Fibroblast of lung (primary cell): ENCODE measurements around the gene PHETA2. TPM values are rescaled to one million over a fixed set of nuclear protein-coding genes. Genes with fewer than 3 reads are reported as not detected.

Source experiments
- DNase-seq, 2 donors: peaks; one replicate each; pipeline versions ENCODE4 v3.0.0 to v3.0.0-alpha.2; 2010; ENCODE audit warnings: low read depth in 2 of 2
- H2AFZ ChIP-seq: 2 replicates; pipeline ENCODE4 v1.5.1; 2012; ENCODE audit warnings: low read length, control low read depth, inconsistent platforms
- H3K27ac ChIP-seq: 2 replicates; pipeline ENCODE4 v1.5.1; 2011; ENCODE audit warnings: low read length, control low read depth; ENCODE audit not compliant: insufficient read depth
- H3K27me3 ChIP-seq: 2 replicates; pipeline ENCODE4 v1.5.1; 2011; ENCODE audit warnings: mild to moderate bottlenecking, low read length; ENCODE audit not compliant: control insufficient read depth, insufficient read depth
- H3K36me3 ChIP-seq: 2 replicates; pipeline ENCODE4 v1.5.1; 2011; ENCODE audit warnings: low read length; ENCODE audit not compliant: control insufficient read depth, insufficient read depth
- H3K4me1 ChIP-seq: 2 replicates; pipeline ENCODE4 v1.5.1; 2011; ENCODE audit warnings: low read length; ENCODE audit not compliant: control insufficient read depth, insufficient read depth; ENCODE audit errors: extremely low read depth
- H3K4me2 ChIP-seq: 2 replicates; pipeline ENCODE4 v1.5.1; 2011; ENCODE audit warnings: low read length, control low read depth; ENCODE audit not compliant: insufficient read depth; ENCODE audit errors: extremely low read depth
- H3K4me3 ChIP-seq, 4 experiments: fragments of 200-600 bp in 1 of 4; sonication (generic) in 1 of 4; replicated peaks in 1 of 4; 2 replicates each; pipeline ENCODE4 v1.5.1; 2011 to 2016; ENCODE audit warnings: low read length in 4 of 4, low read depth in 3 of 4, mild to moderate bottlenecking in 3 of 4, control low read depth in 2 of 4, inconsistent platforms in 1 of 4, mixed read lengths in 1 of 4; ENCODE audit not compliant: insufficient read depth in 1 of 4; ENCODE audit errors: control extremely low read depth in 1 of 4
- H3K79me2 ChIP-seq: 2 replicates; pipeline ENCODE4 v1.5.1; 2012; ENCODE audit warnings: mild to moderate bottlenecking, low read length, inconsistent platforms; ENCODE audit not compliant: control insufficient read depth, insufficient read depth
- H3K9ac ChIP-seq: 2 replicates; pipeline ENCODE4 v1.5.1; 2011; ENCODE audit warnings: mild to moderate bottlenecking, low read length, control low read depth; ENCODE audit not compliant: insufficient read depth
- H3K9me3 ChIP-seq: 2 replicates; pipeline ENCODE4 v1.5.1; 2012; ENCODE audit warnings: low read depth, low read length; ENCODE audit not compliant: control insufficient read depth, insufficient read depth
- H4K20me1 ChIP-seq: 2 replicates; pipeline ENCODE4 v1.5.1; 2011; ENCODE audit warnings: low read length; ENCODE audit not compliant: control insufficient read depth, insufficient read depth; ENCODE audit errors: extremely low read depth
- EZH2 ChIP-seq: IDR thresholded peaks from 2 replicates; pipeline ENCODE4 v1.5.1; 2012; ENCODE audit warnings: low read length, control low read depth, mild to moderate bottlenecking; ENCODE audit errors: missing control alignments
- polyA plus RNA-seq, 2 donors: library from polyadenylated mRNA; depleted of rRNA in 1 of 2; stranded (reverse) in 1 of 2; unstranded in 1 of 2; fragments of >200 nt; gene quantifications; 2 replicates each; pipeline ENCODE4 v1.2.1, GENCODE V29; 2011 to 2012; ENCODE audit warnings: missing spikeins in 1 of 2
- total RNA-seq: library from RNA; depleted of rRNA; stranded (reverse); fragments of >200 nt; gene quantifications from 2 replicates; pipeline ENCODE4 v1.2.1, GENCODE V29; 2014
- TF ChIP-seq, protein P1 (sequence below), 2 donors: IDR thresholded peaks in 1 of 2; conservative IDR thresholded peaks in 1 of 2; 1 replicate in 1 of 2; 2 replicates in 1 of 2; pipeline ENCODE4 v1.5.1; 2011 to 2012; ENCODE audit warnings: low read length in 2 of 2, control low read depth in 1 of 2, inconsistent platforms in 1 of 2, low read depth in 1 of 2, mild to moderate bottlenecking in 1 of 2

Gene PHETA2
- total and polyA plus RNA-seq, 2 donors (not counting 1 experiment from before 2014, with no cell fraction given): 19.2 to 20.0 TPM

GRCh38 chr22:42033263-42034181 lies 40.5 kb upstream of the PHETA2 start:
- no peak for DNase-seq
- no peaks in the 10 kb centered on the region for H3K4me1 ChIP-seq
- no peak overlapping the region for H3K4me2 ChIP-seq
- H2AFZ ChIP-seq: no peak overlapping the region
- H3K27me3 ChIP-seq: no peaks in the 10 kb centered on the region
- H3K36me3 ChIP-seq: no peaks in the 10 kb centered on the region
- TF ChIP-seq, protein P1, sequence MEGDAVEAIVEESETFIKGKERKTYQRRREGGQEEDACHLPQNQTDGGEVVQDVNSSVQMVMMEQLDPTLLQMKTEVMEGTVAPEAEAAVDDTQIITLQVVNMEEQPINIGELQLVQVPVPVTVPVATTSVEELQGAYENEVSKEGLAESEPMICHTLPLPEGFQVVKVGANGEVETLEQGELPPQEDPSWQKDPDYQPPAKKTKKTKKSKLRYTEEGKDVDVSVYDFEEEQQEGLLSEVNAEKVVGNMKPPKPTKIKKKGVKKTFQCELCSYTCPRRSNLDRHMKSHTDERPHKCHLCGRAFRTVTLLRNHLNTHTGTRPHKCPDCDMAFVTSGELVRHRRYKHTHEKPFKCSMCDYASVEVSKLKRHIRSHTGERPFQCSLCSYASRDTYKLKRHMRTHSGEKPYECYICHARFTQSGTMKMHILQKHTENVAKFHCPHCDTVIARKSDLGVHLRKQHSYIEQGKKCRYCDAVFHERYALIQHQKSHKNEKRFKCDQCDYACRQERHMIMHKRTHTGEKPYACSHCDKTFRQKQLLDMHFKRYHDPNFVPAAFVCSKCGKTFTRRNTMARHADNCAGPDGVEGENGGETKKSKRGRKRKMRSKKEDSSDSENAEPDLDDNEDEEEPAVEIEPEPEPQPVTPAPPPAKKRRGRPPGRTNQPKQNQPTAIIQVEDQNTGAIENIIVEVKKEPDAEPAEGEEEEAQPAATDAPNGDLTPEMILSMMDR (conservative IDR thresholded peaks at IDR 0.05 in 1 of 2, IDR thresholded peaks at IDR 0.05 in 1 of 2; ENCODE audit: low read depth in 1 of 2, low read length in 2 of 2): no peak
- TF ChIP-seq EZH2: no peak
- H3K9ac ChIP-seq: no peak overlapping the region
- H4K20me1 ChIP-seq: no peaks in the 10 kb centered on the region
- no peak overlapping the region for H3K27ac ChIP-seq
- no peaks in the 10 kb centered on the region for H3K9me3 ChIP-seq
- H3K79me2 ChIP-seq: no peaks in the 10 kb centered on the region
- H3K4me3 ChIP-seq: no peak overlapping the region

- no peaks in the 10 kb centered on the region for H3K36me3 ChIP-seq
- no peak overlapping the region for H3K27ac ChIP-seq
- no peak for DNase-seq
- H4K20me1 ChIP-seq: no peaks in the 10 kb centered on the region
- H3K4me2 ChIP-seq: no peak overlapping the region
- H3K27me3 ChIP-seq: no peaks in the 10 kb centered on the region
- H2AFZ ChIP-seq: no peak overlapping the region
- no peaks in the 10 kb centered on the region for H3K9me3 ChIP-seq
- TF ChIP-seq, protein P1 (conservative IDR thresholded peaks at IDR 0.05 in 1 of 2, IDR thresholded peaks at IDR 0.05 in 1 of 2; ENCODE audit: low read depth in 1 of 2, low read length in 2 of 2): no peak
- no peak for TF ChIP-seq EZH2
- H3K4me3 ChIP-seq: no peak overlapping the region
- H3K4me1 ChIP-seq: no peaks in the 10 kb centered on the region
- no peaks in the 10 kb centered on the region for H3K79me2 ChIP-seq
- no peak overlapping the region for H3K9ac ChIP-seq
Observed at GRCh38 chr22:42035256-42035655, 38.8 kb upstream of the PHETA2 start.

DNA sequence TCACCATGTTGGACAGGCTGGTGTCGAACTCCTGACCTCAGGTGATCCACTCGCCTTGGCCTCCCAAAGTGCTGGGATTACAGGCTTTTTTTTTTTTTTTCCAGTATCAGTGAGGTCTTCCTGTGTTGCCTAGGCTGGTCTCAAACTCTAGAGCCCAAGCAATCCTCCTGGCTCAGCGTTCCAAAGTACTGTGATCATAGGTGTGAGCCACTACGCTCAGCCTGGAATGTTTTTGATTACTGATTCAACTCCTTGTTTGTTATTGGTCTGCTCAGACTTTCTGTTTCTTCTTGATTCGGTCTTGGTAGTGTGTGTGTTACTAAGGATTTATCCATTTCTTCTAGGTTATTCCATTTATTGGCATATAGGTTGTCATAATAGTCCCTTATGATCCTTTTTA lies 34.8 kb upstream of the PHETA2 start:
- no peaks in the 10 kb centered on the region for H3K4me1 ChIP-seq
- no peak overlapping the region for H3K9ac ChIP-seq
- H4K20me1 ChIP-seq: no peaks in the 10 kb centered on the region
- H2AFZ ChIP-seq: no peak overlapping the region
- H3K4me3 ChIP-seq: no peak overlapping the region
- no peaks in the 10 kb centered on the region for H3K79me2 ChIP-seq
- H3K36me3 ChIP-seq: no peaks in the 10 kb centered on the region
- TF ChIP-seq, protein P1 (conservative IDR thresholded peaks at IDR 0.05 in 1 of 2, IDR thresholded peaks at IDR 0.05 in 1 of 2; ENCODE audit: low read depth in 1 of 2, low read length in 2 of 2): no peak
- TF ChIP-seq EZH2: no peak
- H3K4me2 ChIP-seq: no peak overlapping the region
- H3K27me3 ChIP-seq: no peaks in the 10 kb centered on the region
- H3K9me3 ChIP-seq: no peaks in the 10 kb centered on the region
- no peak for DNase-seq
- no peak overlapping the region for H3K27ac ChIP-seq
